WTC11 (cell line): Measurements from ENCODE around the gene PARD3B. TPM values are rescaled to one million over a fixed set of nuclear protein-coding genes. Genes with fewer than 3 reads are reported as not detected.

Experiments used
- ATAC-seq: fragments of 200-7000 bp; cut with Tn5 transposase; 2 replicates; pipeline ENCODE4 v1.10.0; 2021; ENCODE audit warnings: mild to moderate bottlenecking, moderate library complexity
- CTCF ChIA-PET: fragments of 300-600 bp; sonication (Branson Sonifier 250); formaldehyde crosslinking; loops from one replicate; lab custom pipeline; 2021; ENCODE audit warnings: antibody characterized with exemption; lab: Charles Lee
- POLR2A ChIA-PET: fragments of 350-600 bp; sonication (Branson Sonifier 250); formaldehyde crosslinking; loops from one replicate; lab custom pipeline; 2021; ENCODE audit warnings: antibody characterized with exemption; lab: Charles Lee
- DNase-seq: peaks from one replicate; pipeline ENCODE4 v3.0.0; 2021; ENCODE audit warnings: low spot score
- H3K27ac Mint-ChIP-seq: 2 replicates; pipeline ENCODE4 v1.8.0; 2021; ENCODE audit warnings: mixed read lengths
- H3K27me3 Mint-ChIP-seq: 2 replicates; pipeline ENCODE4 v1.8.0; 2021; ENCODE audit warnings: low read depth, mild to moderate bottlenecking, moderate library complexity, mixed read lengths
- H3K36me3 Mint-ChIP-seq: 2 replicates; pipeline ENCODE4 v1.8.0; 2021; ENCODE audit warnings: mixed read lengths
- H3K4me1 Mint-ChIP-seq: 2 replicates; pipeline ENCODE4 v1.8.0; 2022; ENCODE audit warnings: mixed read lengths
- H3K4me3 Mint-ChIP-seq: 2 replicates; pipeline ENCODE4 v1.8.0; 2021; ENCODE audit warnings: mild to moderate bottlenecking, moderate library complexity, mixed read lengths
- H3K9me3 Mint-ChIP-seq: 2 replicates; pipeline ENCODE4 v1.8.0; 2021; ENCODE audit warnings: mixed read lengths
- HMGA2 ChIP-seq: fragments of 250-450 bp; sonication (Bioruptor Pico); IDR thresholded peaks from 2 replicates; pipeline ENCODE4 v1.4.0; 2021; ENCODE audit warnings: mild to moderate bottlenecking, moderate library complexity
- JAZF1 ChIP-seq: fragments of 250-450 bp; sonication (Bioruptor Pico); IDR thresholded peaks from 2 replicates; pipeline ENCODE4 v1.9.0; 2021; ENCODE audit warnings: moderate library complexity, mild to moderate bottlenecking, inconsistent platforms
- MYBL2 ChIP-seq: sonication (generic); formaldehyde crosslinking; IDR thresholded peaks from 2 replicates; pipeline ENCODE4 v1.8.1; 2023; ENCODE audit warnings: mild to moderate bottlenecking, moderate library complexity, missing genetic modification reagents
- SOX15 ChIP-seq: fragments of 250-450 bp; sonication (Bioruptor Pico); IDR thresholded peaks from 2 replicates; pipeline ENCODE4 v1.9.0; 2021; ENCODE audit warnings: mild to moderate bottlenecking
- USF1 ChIP-seq: sonication (generic); formaldehyde crosslinking; IDR thresholded peaks from 2 replicates; pipeline ENCODE4 v1.8.0; 2022; ENCODE audit warnings: mild to moderate bottlenecking, missing genetic modification reagents
- ZNF232 ChIP-seq: sonication (generic); formaldehyde crosslinking; IDR thresholded peaks from 2 replicates; pipeline ENCODE4 v1.8.0; 2022; ENCODE audit warnings: mild to moderate bottlenecking, missing genetic modification reagents
- ZNF396 ChIP-seq: fragments of 250-450 bp; sonication (Bioruptor Pico); IDR thresholded peaks from 2 replicates; pipeline ENCODE4 v1.8.0; 2021; ENCODE audit warnings: mild to moderate bottlenecking, moderate library complexity, borderline replicate concordance
- ZSCAN18 ChIP-seq: fragments of 250-450 bp; sonication (Bioruptor Pico); IDR thresholded peaks from 2 replicates; pipeline ENCODE4 v2.1.2; 2022; ENCODE audit warnings: mild to moderate bottlenecking, moderate library complexity
- total RNA-seq: library from RNA; stranded (reverse); gene quantifications from 3 replicates; pipeline ENCODE4 v1.2.3, GENCODE V29; 2021
- TF ChIP-seq, protein P1 (sequence below): fragments of 250-450 bp; sonication (Bioruptor Pico); IDR thresholded peaks from 2 replicates; pipeline ENCODE4 v1.9.0; 2021; ENCODE audit warnings: mild to moderate bottlenecking, borderline replicate concordance
- TF ChIP-seq, protein P2 (sequence below): sonication (generic); formaldehyde crosslinking; IDR thresholded peaks from 2 replicates; pipeline ENCODE4 v1.8.1; 2023; ENCODE audit warnings: mild to moderate bottlenecking, moderate library complexity, missing genetic modification reagents
- TF ChIP-seq, protein P3 (sequence below): sonication (generic); formaldehyde crosslinking; IDR thresholded peaks from 2 replicates; pipeline ENCODE4 v1.8.1; 2022; ENCODE audit warnings: low read depth, missing genetic modification reagents, borderline replicate concordance
- TF ChIP-seq, protein P4 (sequence below): sonication (generic); formaldehyde crosslinking; IDR thresholded peaks from 2 replicates; pipeline ENCODE4 v1.8.1; 2022; ENCODE audit warnings: missing genetic modification reagents, borderline replicate concordance

Gene PARD3B
- total RNA-seq, 1 experiment from 2014 or later: 5.6 TPM

GRCh38 chr2:205296959-205297358, 751.7 kb downstream of the PARD3B start:
- peaks cover 9% of the 10 kb centered on the region for H3K36me3 Mint-ChIP-seq
- DNase-seq: no peak

More at GRCh38 chr2:205296959-205297358, 751.7 kb downstream of the PARD3B start:
- H3K27ac Mint-ChIP-seq: no peak overlapping the region; the same call in 1 of the 2 replicates
- POLR2A ChIA-PET: no interaction called here
- no peak for ATAC-seq
- TF ChIP-seq, protein P1, sequence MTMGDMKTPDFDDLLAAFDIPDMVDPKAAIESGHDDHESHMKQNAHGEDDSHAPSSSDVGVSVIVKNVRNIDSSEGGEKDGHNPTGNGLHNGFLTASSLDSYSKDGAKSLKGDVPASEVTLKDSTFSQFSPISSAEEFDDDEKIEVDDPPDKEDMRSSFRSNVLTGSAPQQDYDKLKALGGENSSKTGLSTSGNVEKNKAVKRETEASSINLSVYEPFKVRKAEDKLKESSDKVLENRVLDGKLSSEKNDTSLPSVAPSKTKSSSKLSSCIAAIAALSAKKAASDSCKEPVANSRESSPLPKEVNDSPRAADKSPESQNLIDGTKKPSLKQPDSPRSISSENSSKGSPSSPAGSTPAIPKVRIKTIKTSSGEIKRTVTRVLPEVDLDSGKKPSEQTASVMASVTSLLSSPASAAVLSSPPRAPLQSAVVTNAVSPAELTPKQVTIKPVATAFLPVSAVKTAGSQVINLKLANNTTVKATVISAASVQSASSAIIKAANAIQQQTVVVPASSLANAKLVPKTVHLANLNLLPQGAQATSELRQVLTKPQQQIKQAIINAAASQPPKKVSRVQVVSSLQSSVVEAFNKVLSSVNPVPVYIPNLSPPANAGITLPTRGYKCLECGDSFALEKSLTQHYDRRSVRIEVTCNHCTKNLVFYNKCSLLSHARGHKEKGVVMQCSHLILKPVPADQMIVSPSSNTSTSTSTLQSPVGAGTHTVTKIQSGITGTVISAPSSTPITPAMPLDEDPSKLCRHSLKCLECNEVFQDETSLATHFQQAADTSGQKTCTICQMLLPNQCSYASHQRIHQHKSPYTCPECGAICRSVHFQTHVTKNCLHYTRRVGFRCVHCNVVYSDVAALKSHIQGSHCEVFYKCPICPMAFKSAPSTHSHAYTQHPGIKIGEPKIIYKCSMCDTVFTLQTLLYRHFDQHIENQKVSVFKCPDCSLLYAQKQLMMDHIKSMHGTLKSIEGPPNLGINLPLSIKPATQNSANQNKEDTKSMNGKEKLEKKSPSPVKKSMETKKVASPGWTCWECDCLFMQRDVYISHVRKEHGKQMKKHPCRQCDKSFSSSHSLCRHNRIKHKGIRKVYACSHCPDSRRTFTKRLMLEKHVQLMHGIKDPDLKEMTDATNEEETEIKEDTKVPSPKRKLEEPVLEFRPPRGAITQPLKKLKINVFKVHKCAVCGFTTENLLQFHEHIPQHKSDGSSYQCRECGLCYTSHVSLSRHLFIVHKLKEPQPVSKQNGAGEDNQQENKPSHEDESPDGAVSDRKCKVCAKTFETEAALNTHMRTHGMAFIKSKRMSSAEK (CRISPR knock-in tag): no peak
- no peak for TF ChIP-seq ZSCAN18
- TF ChIP-seq, protein P2, sequence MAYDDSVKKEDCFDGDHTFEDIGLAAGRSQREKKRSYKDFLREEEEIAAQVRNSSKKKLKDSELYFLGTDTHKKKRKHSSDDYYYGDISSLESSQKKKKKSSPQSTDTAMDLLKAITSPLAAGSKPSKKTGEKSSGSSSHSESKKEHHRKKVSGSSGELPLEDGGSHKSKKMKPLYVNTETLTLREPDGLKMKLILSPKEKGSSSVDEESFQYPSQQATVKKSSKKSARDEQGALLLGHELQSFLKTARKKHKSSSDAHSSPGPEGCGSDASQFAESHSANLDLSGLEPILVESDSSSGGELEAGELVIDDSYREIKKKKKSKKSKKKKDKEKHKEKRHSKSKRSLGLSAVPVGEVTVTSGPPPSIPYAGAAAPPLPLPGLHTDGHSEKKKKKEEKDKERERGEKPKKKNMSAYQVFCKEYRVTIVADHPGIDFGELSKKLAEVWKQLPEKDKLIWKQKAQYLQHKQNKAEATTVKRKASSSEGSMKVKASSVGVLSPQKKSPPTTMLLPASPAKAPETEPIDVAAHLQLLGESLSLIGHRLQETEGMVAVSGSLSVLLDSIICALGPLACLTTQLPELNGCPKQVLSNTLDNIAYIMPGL: no peak
- TF ChIP-seq ZNF396 (CRISPR knock-in tag): no peak
- no peak for TF ChIP-seq MYBL2 (CRISPR knock-in tag)
- no peak for TF ChIP-seq JAZF1 (CRISPR knock-in tag)
- no peak for TF ChIP-seq ZNF232
- no peak for TF ChIP-seq HMGA2
- TF ChIP-seq, protein P3, sequence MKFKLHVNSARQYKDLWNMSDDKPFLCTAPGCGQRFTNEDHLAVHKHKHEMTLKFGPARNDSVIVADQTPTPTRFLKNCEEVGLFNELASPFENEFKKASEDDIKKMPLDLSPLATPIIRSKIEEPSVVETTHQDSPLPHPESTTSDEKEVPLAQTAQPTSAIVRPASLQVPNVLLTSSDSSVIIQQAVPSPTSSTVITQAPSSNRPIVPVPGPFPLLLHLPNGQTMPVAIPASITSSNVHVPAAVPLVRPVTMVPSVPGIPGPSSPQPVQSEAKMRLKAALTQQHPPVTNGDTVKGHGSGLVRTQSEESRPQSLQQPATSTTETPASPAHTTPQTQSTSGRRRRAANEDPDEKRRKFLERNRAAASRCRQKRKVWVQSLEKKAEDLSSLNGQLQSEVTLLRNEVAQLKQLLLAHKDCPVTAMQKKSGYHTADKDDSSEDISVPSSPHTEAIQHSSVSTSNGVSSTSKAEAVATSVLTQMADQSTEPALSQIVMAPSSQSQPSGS (CRISPR knock-in tag): no peak
- TF ChIP-seq, protein P4, sequence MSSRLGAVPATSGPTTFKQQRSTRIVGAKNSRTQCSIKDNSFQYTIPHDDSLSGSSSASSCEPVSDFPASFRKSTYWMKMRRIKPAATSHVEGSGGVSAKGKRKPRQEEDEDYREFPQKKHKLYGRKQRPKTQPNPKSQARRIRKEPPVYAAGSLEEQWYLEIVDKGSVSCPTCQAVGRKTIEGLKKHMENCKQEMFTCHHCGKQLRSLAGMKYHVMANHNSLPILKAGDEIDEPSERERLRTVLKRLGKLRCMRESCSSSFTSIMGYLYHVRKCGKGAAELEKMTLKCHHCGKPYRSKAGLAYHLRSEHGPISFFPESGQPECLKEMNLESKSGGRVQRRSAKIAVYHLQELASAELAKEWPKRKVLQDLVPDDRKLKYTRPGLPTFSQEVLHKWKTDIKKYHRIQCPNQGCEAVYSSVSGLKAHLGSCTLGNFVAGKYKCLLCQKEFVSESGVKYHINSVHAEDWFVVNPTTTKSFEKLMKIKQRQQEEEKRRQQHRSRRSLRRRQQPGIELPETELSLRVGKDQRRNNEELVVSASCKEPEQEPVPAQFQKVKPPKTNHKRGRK (CRISPR knock-in tag): no peak
- TF ChIP-seq SOX15: no peak
- TF ChIP-seq USF1 (CRISPR knock-in tag): no peak
- peaks cover 8% of the 10 kb centered on the region for H3K9me3 Mint-ChIP-seq
- CTCF ChIA-PET: no interaction called here
- no peaks in the 10 kb centered on the region for H3K27me3 Mint-ChIP-seq
- H3K4me3 Mint-ChIP-seq: no peak overlapping the region
- H3K4me1 Mint-ChIP-seq: peaks cover 32% of the 10 kb centered on the region
